ENCODE measurements around the gene HEPH.
"Not testable (repeated sequence)": the region's sequence is repeated elsewhere in the genome, so short reads cannot be mapped to it uniquely, and the experiment has no call there.

Gene HEPH

GRCh38 chrX:66232296-66232695, 68.2 kb downstream of the HEPH start:
- DNase-seq = no peak

- DNase-seq = no peak
Observed at GRCh38 chrX:66233209-66233608, 69.2 kb downstream of the HEPH start.

GRCh38 chrX:66233904-66234303, 69.9 kb downstream of the HEPH start:
- DNase-seq = not testable (repeated sequence)

- DNase-seq = no peak
Observed at GRCh38 chrX:66255359-66255967, 91.4 kb downstream of the HEPH start.

GRCh38 chrX:66262807-66263206, 98.8 kb downstream of the HEPH start:
- no peak for DNase-seq
